Stimulated activated memory B cell treated with anti-CD40 and anti-IgM and Interleukin-4, amounts not matched to agents 10 μg/mL and 1 μg/mL and 100 μg/mL, for 72 hours (primary cell): Measurements from ENCODE around the gene DDX49.
"Not testable (repeated sequence)": the region's sequence is repeated elsewhere in the genome, so short reads cannot be mapped to it uniquely, and the experiment has no call there.

ENCODE experiments used
- ATAC-seq: fragments of 150-1000 bp; cut with Tn5 transposase; 2 replicates; pipeline ENCODE4 v1.10.0; 2021
- H3K27ac Mint-ChIP-seq: one replicate; pipeline ENCODE4 v1.8.0; 2022; ENCODE audit warnings: mild to moderate bottlenecking, mixed read lengths
- H3K27me3 Mint-ChIP-seq: one replicate; pipeline ENCODE4 v1.8.0; 2022; ENCODE audit warnings: mixed read lengths
- H3K36me3 Mint-ChIP-seq: one replicate; pipeline ENCODE4 v1.8.0; 2022; ENCODE audit warnings: mixed read lengths
- H3K4me1 Mint-ChIP-seq: one replicate; pipeline ENCODE4 v1.8.0; 2022; ENCODE audit warnings: mixed read lengths
- H3K4me3 Mint-ChIP-seq: one replicate; pipeline ENCODE4 v1.8.0; 2022; ENCODE audit warnings: mild to moderate bottlenecking, moderate library complexity, mixed read lengths
- H3K9me3 Mint-ChIP-seq: one replicate; pipeline ENCODE4 v1.8.0; 2022; ENCODE audit warnings: mixed read lengths

The DDX49 gene

DNA sequence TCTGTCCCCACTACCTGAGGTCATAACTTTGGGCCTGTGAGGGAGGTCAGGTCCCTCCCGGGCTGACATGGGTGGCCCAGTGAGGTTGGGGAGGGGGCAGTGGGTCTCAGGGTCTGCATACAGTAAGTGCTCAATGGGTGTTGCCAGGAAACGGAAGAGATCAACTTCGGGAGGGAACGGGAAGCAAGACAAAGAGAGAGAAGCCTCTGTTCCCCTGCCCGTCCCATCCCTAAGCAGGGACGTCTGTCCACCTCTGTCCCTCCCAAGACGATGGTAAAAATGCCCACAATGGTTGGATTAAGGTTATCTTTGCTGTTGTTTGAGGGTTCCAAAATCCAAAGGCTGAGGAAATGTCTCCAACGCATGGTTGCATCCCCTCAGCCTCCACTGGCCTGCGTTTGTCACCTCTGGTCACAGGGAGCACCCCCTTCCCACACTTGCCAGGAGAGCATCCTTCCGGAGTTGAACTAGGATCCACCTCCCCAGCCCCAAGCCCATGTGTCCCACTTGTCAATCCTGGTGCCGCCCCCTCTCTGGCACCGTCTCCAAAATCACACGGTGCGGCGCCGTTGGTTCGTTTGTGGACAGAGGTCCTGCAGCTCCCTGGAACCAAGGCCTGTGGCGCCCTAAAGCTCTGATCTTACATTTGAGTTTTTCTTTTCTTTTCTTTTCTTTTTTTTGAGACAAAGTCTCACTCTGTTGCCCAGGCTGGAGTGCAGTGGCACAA is 22.3 kb downstream of the DDX49 start:
- H3K9me3 Mint-ChIP-seq = no peaks in the 10 kb centered on the region
- H3K36me3 Mint-ChIP-seq = no peaks in the 10 kb centered on the region
- peaks cover 48% of the 10 kb centered on the region for H3K4me1 Mint-ChIP-seq
- no peak for ATAC-seq
- H3K27ac Mint-ChIP-seq = peak overlapping the region; percentile 61
- peak overlapping the region; percentile 61 for H3K4me3 Mint-ChIP-seq
- H3K27me3 Mint-ChIP-seq = peaks cover 31% of the 10 kb centered on the region

DNA sequence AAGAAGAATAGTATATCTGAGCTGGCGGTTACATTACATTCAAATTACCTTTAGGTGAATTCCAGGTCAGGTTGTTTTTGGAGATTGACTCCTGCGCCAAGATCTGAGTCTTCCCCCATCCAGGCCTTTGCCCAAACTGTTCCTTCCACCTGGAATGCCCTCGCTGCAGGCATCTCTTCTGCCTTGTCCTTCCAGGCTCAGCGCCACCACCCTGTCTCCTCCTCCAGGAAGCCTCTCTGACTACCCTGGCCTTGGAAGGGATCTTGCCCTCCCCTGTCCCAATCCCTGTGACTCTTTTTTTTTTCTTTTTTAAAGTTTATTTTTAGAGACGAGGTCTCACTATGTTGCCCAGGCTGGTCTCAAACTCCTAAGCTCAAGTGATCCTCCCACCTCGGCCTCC is 23.2 kb downstream of the DDX49 start:
- no peaks in the 10 kb centered on the region for H3K9me3 Mint-ChIP-seq
- ATAC-seq = no peak
- peaks cover 31% of the 10 kb centered on the region for H3K27me3 Mint-ChIP-seq
- H3K4me3 Mint-ChIP-seq = no peak overlapping the region
- peaks cover 54% of the 10 kb centered on the region for H3K4me1 Mint-ChIP-seq
- no peaks in the 10 kb centered on the region for H3K36me3 Mint-ChIP-seq
- peak overlapping the region; percentile 61 for H3K27ac Mint-ChIP-seq

DNA sequence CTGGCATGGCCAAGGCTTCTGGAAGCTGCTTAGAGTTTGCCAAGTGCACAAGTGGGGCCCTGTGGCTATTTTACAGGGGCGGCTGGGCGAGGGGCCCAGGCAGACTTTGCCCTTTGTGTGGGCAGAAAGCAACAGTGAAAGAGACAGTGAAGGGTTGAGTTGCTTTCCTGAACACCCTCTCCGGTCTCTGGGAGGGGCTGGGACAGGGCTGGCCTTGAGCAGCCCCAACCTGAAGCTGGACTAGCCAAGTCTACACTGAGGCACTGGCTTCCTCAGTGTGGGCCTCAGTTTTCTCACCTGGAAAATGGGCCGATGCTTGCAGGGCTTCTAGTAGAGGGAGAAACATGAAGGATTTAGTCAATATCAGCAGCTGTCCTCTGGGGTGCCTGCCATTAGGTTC is 23.9 kb downstream of the DDX49 start:
- Mint-ChIP-seq H3K27ac (peak overlapping the region; percentile 61), H3K27me3 (peaks cover 31% of the 10 kb centered on the region), H3K9me3 (no peaks in the 10 kb centered on the region), H3K36me3 (no peaks in the 10 kb centered on the region), H3K4me3 (no peak overlapping the region), H3K4me1 (peaks cover 61% of the 10 kb centered on the region)
- no peak for ATAC-seq

DNA sequence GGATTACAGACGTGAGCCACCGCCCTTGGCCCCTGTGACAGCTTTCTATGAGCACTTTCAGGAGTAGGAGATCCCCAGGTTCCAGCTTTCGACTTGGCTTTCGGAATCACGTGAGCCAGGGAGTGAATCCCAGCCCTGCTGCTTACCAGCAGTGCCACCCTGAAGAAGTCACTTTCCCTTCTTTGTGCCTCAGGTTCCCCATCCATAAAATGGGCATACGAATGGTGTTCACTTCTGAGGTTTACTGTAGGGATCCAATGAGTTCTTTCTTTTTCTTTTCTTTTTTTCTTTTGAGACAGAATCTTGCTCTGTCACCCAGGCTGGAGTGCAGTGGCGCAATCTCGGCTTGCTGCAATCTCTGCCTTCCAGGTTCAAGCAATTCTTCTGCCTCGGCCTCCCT is 25.8 kb downstream of the DDX49 start:
- Mint-ChIP-seq H3K27ac (peak overlapping the region; percentile 61), H3K9me3 (no peaks in the 10 kb centered on the region), H3K4me3 (no peak overlapping the region), H3K36me3 (no peaks in the 10 kb centered on the region), H3K4me1 (peaks cover 52% of the 10 kb centered on the region), H3K27me3 (peaks cover 13% of the 10 kb centered on the region)
- no peak for ATAC-seq

DNA sequence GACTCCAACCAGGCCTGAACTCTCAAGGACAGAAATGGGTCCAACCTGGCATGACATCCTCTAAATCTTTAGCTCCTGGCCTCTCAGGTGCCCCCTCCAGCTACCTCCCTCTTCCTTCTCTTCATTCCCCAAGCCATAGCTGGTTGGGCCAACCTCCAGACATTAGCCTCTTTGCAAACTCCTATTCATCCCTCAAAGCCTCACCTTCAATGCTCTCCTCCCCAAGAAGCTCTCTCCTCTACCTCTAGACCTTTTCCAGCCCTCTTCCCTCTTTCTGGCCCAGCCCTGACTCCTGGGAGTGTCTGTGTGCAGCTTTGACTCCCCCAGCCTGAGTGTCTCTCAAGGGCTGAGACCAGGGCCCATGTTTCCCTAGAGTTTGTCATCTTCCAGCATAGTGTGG is 26.8 kb downstream of the DDX49 start:
- Mint-ChIP-seq H3K9me3 (no peaks in the 10 kb centered on the region), H3K27me3 (peaks cover 13% of the 10 kb centered on the region), H3K36me3 (no peaks in the 10 kb centered on the region), H3K27ac (peak overlapping the region; percentile 61), H3K4me3 (no peak overlapping the region), H3K4me1 (peaks cover 51% of the 10 kb centered on the region)
- ATAC-seq = no peak

DNA sequence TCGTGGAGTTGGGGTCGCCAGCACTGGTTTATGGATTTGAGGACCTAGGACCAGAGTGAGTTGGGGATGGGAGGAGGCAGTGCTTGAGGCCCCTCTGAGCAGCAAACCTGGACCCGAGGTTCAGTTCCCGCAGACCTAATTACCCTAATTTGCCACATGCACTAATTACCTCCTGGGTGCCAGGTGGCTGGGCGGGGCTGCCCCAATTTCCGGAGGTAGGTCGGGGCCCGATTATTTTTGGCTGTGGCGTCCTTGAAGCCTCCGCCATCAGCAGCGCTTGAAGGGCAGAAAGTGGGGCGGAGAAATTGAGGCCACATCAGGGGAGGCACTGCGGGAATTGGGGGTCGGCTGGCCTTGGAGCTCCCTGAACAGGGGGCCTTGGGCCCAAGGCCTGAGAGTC is 27.4 kb downstream of the DDX49 start:
- H3K4me3 Mint-ChIP-seq = peak overlapping the region; percentile 20
- H3K27ac Mint-ChIP-seq = peak overlapping the region; percentile 61
- no peaks in the 10 kb centered on the region for H3K36me3 Mint-ChIP-seq
- peak; percentile 67 for ATAC-seq
- H3K9me3 Mint-ChIP-seq = no peaks in the 10 kb centered on the region
- peaks cover 7% of the 10 kb centered on the region for H3K27me3 Mint-ChIP-seq
- H3K4me1 Mint-ChIP-seq = peaks cover 45% of the 10 kb centered on the region

DNA sequence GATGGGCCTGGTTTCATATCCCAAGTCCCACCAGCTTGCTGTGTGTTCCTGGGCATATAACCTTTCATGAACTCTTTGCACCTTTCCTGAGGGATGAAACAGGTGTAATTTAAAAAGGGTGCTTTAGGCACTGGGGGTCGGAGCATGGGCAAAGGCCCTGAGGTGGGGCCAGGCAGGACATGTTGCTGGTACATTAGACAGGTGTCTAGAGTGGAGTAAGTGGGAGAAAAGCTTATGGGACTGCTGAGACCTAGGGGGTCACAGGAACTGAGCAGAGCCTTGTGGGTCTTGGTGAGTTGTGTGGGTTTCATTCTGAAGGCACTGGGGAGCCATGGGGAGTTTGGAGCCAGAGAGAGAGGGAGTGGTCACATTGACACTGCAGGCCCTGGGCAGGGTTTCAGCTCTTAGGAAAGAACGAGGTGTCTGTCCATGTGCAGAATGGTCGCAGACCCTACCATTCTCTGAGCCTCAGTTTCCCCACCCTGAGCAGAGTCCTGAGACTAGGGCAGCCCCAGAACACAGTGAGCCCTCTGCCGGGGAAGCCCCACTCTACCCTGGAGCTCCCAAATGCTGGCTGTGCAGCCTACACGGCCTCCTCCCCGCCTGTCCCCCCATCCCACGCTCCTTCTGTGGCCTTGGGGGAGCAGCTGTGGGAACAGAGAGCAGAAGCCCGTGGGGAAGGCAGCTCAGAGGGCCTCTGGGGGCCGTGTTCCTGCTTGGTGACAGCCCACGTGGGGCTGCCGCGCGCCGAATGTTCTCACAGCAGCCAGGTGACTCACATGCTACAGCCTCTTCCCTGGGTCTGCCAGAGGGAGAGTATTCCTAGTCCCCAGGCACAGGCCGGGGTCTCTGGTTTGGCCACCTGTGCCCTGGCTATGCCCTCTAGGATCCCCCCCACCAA is 28.8 kb downstream of the DDX49 start:
- H3K27ac Mint-ChIP-seq = peak overlapping the region; percentile 60
- H3K9me3 Mint-ChIP-seq = no peaks in the 10 kb centered on the region
- H3K4me3 Mint-ChIP-seq = no peak overlapping the region
- H3K4me1 Mint-ChIP-seq = peaks cover 39% of the 10 kb centered on the region
- no peaks in the 10 kb centered on the region for H3K36me3 Mint-ChIP-seq
- H3K27me3 Mint-ChIP-seq = no peaks in the 10 kb centered on the region
- ATAC-seq = no peak

DNA sequence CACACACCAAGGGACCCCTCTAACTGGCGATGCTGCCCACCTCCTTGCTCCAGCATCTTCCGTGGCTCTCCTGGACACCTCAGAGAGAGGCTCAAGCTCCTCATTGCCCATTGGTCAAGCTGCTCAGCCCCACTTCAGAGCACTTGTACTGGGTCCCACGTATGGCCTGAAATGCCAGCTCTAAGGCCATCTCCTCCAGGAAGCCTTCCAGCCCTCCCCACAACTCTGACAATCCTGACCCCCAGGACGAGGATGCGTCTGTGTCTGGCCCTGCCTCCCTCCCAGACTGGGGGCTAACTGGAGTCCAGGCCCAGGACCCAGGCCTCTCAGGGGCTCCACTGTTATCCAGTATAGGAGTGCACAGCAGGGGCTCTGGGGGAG is 29.5 kb downstream of the DDX49 start:
- H3K9me3 Mint-ChIP-seq = peaks cover under 1% of the 10 kb centered on the region
- H3K27me3 Mint-ChIP-seq = no peaks in the 10 kb centered on the region
- no peak for ATAC-seq
- peak overlapping the region; percentile 60 for H3K27ac Mint-ChIP-seq
- H3K36me3 Mint-ChIP-seq = no peaks in the 10 kb centered on the region
- peaks cover 39% of the 10 kb centered on the region for H3K4me1 Mint-ChIP-seq
- no peak overlapping the region for H3K4me3 Mint-ChIP-seq

DNA sequence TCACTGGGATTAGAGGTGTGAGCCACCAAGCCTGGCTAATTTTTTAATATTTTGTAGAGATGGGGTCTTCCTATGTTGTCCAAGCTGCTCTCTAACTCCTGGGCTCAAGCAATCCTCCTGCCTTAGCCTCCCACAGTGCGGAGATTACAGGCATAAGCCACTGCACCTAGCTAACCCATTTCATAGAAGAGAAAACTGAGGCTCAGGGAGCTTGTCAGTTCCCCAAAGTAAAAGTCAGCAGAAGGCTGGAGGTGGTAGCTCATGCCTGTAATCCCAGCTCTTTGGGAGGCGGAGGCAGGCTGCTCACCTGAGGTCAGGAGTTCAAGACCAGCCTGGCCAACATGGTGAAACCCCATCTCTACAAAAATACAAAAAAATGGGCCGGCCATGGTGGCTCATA is 30.3 kb downstream of the DDX49 start:
- peaks cover 9% of the 10 kb centered on the region for H3K9me3 Mint-ChIP-seq
- H3K27ac Mint-ChIP-seq = no peak overlapping the region
- ATAC-seq = no peak
- H3K4me1 Mint-ChIP-seq = peaks cover 34% of the 10 kb centered on the region
- no peak overlapping the region for H3K4me3 Mint-ChIP-seq
- no peaks in the 10 kb centered on the region for H3K27me3 Mint-ChIP-seq
- H3K36me3 Mint-ChIP-seq = no peaks in the 10 kb centered on the region

DNA sequence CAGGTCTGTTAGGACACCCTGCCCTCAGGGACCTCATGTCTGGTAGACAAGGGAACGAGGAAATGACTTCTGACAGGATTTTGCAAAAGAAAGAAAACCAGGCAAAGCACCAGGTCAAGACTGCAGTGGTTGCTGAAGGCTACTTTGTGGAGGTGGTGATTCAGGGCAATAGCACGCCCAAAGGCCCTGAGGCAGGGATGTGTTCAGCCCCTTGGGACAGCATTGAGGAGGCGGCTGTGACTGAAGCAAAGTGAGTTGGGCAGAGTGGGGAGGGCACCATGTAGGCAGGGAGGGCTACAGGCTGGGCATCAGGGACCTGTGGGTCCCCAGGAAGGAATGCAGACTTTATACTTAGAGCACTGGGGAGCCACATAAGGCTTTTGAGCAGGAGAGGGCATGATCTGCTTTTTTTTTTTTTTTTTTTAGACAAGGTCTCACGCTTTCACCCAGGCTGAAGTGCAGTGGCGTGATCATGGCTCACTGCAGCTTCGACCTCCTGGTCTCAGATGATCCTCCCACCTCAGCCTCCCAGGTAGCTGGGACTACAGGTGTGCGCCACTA is 32.3 kb downstream of the DDX49 start:
- H3K27ac Mint-ChIP-seq = no peak overlapping the region
- no peak overlapping the region for H3K4me3 Mint-ChIP-seq
- no peak for ATAC-seq
- H3K27me3 Mint-ChIP-seq = no peaks in the 10 kb centered on the region
- peaks cover 20% of the 10 kb centered on the region for H3K4me1 Mint-ChIP-seq
- peaks cover 14% of the 10 kb centered on the region for H3K9me3 Mint-ChIP-seq
- H3K36me3 Mint-ChIP-seq = no peaks in the 10 kb centered on the region

DNA sequence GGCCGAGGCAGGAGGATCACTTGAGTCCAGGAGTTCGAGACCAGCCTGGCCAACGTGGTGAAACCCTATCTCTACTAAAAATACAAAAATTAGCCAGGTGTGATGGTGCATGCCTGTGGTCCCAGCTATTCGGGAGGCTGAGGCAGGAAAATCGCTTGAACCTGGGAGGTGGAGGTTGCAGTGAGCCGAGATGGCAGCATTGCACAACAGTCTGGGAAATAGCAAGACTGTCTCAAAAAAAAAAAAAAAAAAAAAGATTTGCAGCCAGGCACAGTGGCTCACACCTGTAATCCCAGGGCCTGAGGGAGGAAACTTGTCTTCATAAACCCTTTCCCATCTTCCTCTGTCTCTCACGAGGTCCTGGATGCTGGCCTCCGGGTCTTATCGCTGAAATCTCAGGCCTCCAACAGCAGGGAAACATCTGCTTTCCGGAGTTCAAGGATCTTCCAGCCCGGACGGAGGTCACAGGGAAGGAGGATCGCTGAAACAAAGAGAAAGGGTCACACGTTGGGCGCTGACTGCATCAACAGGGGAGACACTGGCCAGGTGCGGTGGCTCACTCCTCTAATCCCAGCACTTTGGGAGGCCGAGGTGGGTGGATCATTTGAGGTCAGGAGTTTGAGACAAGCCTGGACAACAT is 33.0 kb downstream of the DDX49 start:
- not testable (repeated sequence) for ATAC-seq, H3K4me3 Mint-ChIP-seq, H3K36me3 Mint-ChIP-seq, H3K27ac Mint-ChIP-seq, H3K27me3 Mint-ChIP-seq
- Mint-ChIP-seq H3K9me3 (peaks cover 14% of the 10 kb centered on the region), H3K4me1 (peaks cover 15% of the 10 kb centered on the region)

DNA sequence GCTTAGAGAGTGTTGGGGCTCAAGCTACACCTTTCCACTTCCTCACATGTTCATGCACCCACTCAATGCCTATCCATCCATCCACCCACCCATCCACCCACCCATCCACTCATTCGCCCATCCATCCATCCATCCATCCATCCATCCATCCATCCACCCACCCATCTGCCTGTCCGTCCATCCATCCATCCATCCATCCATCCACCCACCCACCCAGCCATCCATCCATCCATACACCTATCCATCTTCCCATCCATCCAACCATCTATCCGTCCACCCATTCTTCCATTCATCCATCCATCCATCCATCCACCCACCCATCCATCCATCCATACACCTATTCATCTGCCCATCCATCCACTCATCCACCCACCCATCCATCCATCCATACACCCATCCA is 34.6 kb downstream of the DDX49 start:
- Mint-ChIP-seq H3K36me3 (no peaks in the 10 kb centered on the region), H3K27me3 (no peaks in the 10 kb centered on the region), H3K4me3 (no peak overlapping the region), H3K9me3 (peaks cover 14% of the 10 kb centered on the region), H3K4me1 (peaks cover 1% of the 10 kb centered on the region), H3K27ac (no peak overlapping the region)
- ATAC-seq = no peak

DNA sequence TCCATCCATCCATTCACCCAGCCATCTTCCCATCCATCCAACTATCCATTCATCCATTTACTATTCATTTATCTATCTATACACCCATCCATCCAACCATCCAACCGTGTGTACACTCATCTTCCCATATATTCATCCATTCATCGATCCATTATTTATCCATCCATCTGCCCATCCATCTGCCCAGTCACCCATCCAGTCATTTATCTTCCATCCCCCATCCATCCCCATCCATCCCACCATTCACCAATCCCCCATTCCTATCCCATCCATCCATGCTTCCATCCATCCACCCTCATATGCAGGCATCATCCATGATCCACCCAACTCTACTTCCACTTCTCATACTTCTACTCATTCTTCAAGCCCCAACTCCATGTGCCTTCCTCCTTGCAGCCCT is 35.5 kb downstream of the DDX49 start:
- no peak for ATAC-seq
- H3K9me3 Mint-ChIP-seq = peaks cover 14% of the 10 kb centered on the region
- H3K27ac Mint-ChIP-seq = no peak overlapping the region
- H3K4me3 Mint-ChIP-seq = no peak overlapping the region
- H3K4me1 Mint-ChIP-seq = no peaks in the 10 kb centered on the region
- no peaks in the 10 kb centered on the region for H3K36me3 Mint-ChIP-seq
- no peaks in the 10 kb centered on the region for H3K27me3 Mint-ChIP-seq

DNA sequence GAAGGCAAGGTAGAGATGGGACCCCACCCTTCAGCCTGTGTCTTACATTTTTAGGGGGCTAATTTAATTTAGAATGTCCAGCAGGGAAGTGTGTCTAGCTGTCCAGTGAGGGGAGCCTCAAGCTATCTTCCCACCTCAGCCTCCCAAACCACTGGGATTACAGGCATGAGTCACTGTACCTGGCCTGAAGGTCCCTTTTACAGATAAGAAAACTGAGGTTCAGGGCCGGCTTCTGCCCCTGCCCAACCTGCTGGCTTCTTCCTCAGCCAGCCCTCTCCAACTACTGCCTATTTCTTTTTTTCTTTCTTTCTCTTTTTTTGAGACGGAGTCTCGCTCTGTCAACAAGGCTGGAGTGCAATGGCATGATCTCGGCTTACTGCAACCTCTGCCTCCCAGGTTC is 40.9 kb downstream of the DDX49 start:
- Mint-ChIP-seq H3K27ac (no peak overlapping the region), H3K9me3 (no peaks in the 10 kb centered on the region), H3K4me3 (no peak overlapping the region), H3K4me1 (peaks cover 14% of the 10 kb centered on the region), H3K36me3 (no peaks in the 10 kb centered on the region), H3K27me3 (peaks cover 26% of the 10 kb centered on the region)
- ATAC-seq = no peak
